Measurements from ENCODE around the gene GPC1.
"Not testable (repeated sequence)": the region's sequence is repeated elsewhere in the genome, so short reads cannot be mapped to it uniquely, and the experiment has no call there.

The GPC1 gene

GRCh38 chr2:240472078-240472790, 36.8 kb downstream of the GPC1 start:
- DNase-seq: no peak

- DNase-seq: no peak
Measured at GRCh38 chr2:240473211-240473610, 37.7 kb downstream of the GPC1 start.

- no peak for DNase-seq
Measured at GRCh38 chr2:240477916-240478315, 42.5 kb downstream of the GPC1 start.

- no peak for DNase-seq
Measured at GRCh38 chr2:240478346-240479110, 43.1 kb downstream of the GPC1 start.

GRCh38 chr2:240479111-240479501, 43.6 kb downstream of the GPC1 start:
- no peak for DNase-seq

- no peak for DNase-seq
Measured at GRCh38 chr2:240480834-240481623, 45.6 kb downstream of the GPC1 start.

- no peak for DNase-seq
Measured at GRCh38 chr2:240481720-240482119, 46.3 kb downstream of the GPC1 start.

- no peak for DNase-seq
Measured at GRCh38 chr2:240482141-240482540, 46.7 kb downstream of the GPC1 start.

- DNase-seq: no peak
Measured at GRCh38 chr2:240491483-240491882, 56.0 kb downstream of the GPC1 start.

- DNase-seq: no peak
Measured at GRCh38 chr2:240494194-240494793, 58.8 kb downstream of the GPC1 start.

- not testable (repeated sequence) for DNase-seq
Measured at GRCh38 chr2:240494942-240495341, 59.5 kb downstream of the GPC1 start.

- not testable (repeated sequence) for DNase-seq
Measured at GRCh38 chr2:240497082-240497481, 61.6 kb downstream of the GPC1 start.

GRCh38 chr2:240498171-240498957, 62.9 kb downstream of the GPC1 start:
- DNase-seq: no peak

- DNase-seq: no peak
Measured at GRCh38 chr2:240498958-240499260, 63.4 kb downstream of the GPC1 start.

- DNase-seq: no peak
Measured at GRCh38 chr2:240499309-240500301, 64.1 kb downstream of the GPC1 start.

GRCh38 chr2:240500561-240501423, 65.3 kb downstream of the GPC1 start:
- DNase-seq: no peak

- DNase-seq: no peak
Measured at GRCh38 chr2:240501531-240501991, 66.1 kb downstream of the GPC1 start.

GRCh38 chr2:240502059-240502429, 66.6 kb downstream of the GPC1 start:
- no peak for DNase-seq

- DNase-seq: no peak
Measured at GRCh38 chr2:240502430-240503121, 67.1 kb downstream of the GPC1 start.

Data from T-helper 9 cell (primary cell).